ENCODE data around the gene ABCB6.

GRCh38 chr2:219167997-219168396, 50.8 kb downstream of the ABCB6 start:
- TF ChIP-seq CTCF (IDR thresholded peaks at IDR 0.05 in 8 of 11, conservative IDR thresholded peaks at IDR 0.05 in 3 of 11) (no peak), POLR2A (IDR thresholded peaks at IDR 0.05) (no peak)
